HEK293 (cell line): ENCODE measurements around the gene ANAPC16.

Source experiments
- BCL11A ChIP-seq: fragments of 450-650 bp; formaldehyde crosslinking; IDR thresholded peaks from 2 replicates; pipeline ENCODE4 v1.5.1; 2016; ENCODE audit warnings: low read depth, missing biosample characterization, missing genetic modification characterization
- EGR2 ChIP-seq: fragments of 450-650 bp; formaldehyde crosslinking; IDR thresholded peaks from 2 replicates; pipeline ENCODE4 v1.5.1; 2016; ENCODE audit warnings: low read depth, missing biosample characterization, missing genetic modification characterization
- MEIS1 ChIP-seq: sonication (generic); formaldehyde crosslinking; IDR thresholded peaks from 2 replicates; pipeline ENCODE4 v1.8.1; 2022; ENCODE audit warnings: missing genetic modification reagents, mild to moderate bottlenecking, borderline replicate concordance
- SCRT1 ChIP-seq: fragments of 450-650 bp; formaldehyde crosslinking; IDR thresholded peaks from 2 replicates; pipeline ENCODE4 v1.5.1; 2016; ENCODE audit warnings: missing biosample characterization, missing genetic modification characterization, borderline replicate concordance
- ZBTB1 ChIP-seq: fragments of 450-650 bp; formaldehyde crosslinking; IDR thresholded peaks from 2 replicates; pipeline ENCODE4 v1.5.1; 2016; ENCODE audit warnings: missing biosample characterization, missing genetic modification characterization
- ZBTB7A ChIP-seq: fragments of 450-650 bp; formaldehyde crosslinking; IDR thresholded peaks from 2 replicates; pipeline ENCODE4 v1.5.1; 2016; ENCODE audit warnings: low read depth, missing biosample characterization, missing genetic modification characterization
- ZFHX2 ChIP-seq: fragments of 450-650 bp; formaldehyde crosslinking; conservative IDR thresholded peaks from 2 replicates; pipeline ENCODE4 v1.5.1; 2016; ENCODE audit warnings: missing biosample characterization, missing genetic modification characterization
- ZFP41 ChIP-seq: fragments of 450-650 bp; formaldehyde crosslinking; IDR thresholded peaks from 2 replicates; pipeline ENCODE4 v1.5.1; 2016; ENCODE audit warnings: missing biosample characterization, missing genetic modification characterization, borderline replicate concordance
- ZNF121 ChIP-seq: fragments of 450-650 bp; formaldehyde crosslinking; IDR thresholded peaks from 2 replicates; pipeline ENCODE4 v1.5.1; 2016; ENCODE audit warnings: missing biosample characterization, missing genetic modification characterization
- ZNF132 ChIP-seq: fragments of 450-650 bp; formaldehyde crosslinking; IDR thresholded peaks from 2 replicates; pipeline ENCODE4 v1.5.1; 2017; ENCODE audit warnings: missing biosample characterization, missing genetic modification characterization, borderline replicate concordance
- ZNF155 ChIP-seq: fragments of 450-650 bp; formaldehyde crosslinking; IDR thresholded peaks from 2 replicates; pipeline ENCODE4 v1.5.1; 2016; ENCODE audit warnings: missing biosample characterization, missing genetic modification characterization
- ZNF169 ChIP-seq: fragments of 450-650 bp; formaldehyde crosslinking; IDR thresholded peaks from 2 replicates; pipeline ENCODE4 v1.5.1; 2016; ENCODE audit warnings: missing biosample characterization, missing genetic modification characterization
- ZNF19 ChIP-seq: fragments of 450-650 bp; formaldehyde crosslinking; IDR thresholded peaks from 2 replicates; pipeline ENCODE4; 2016; ENCODE audit warnings: missing biosample characterization, missing genetic modification characterization, low read depth
- ZNF211 ChIP-seq: fragments of 450-650 bp; formaldehyde crosslinking; IDR thresholded peaks from 2 replicates; pipeline ENCODE4 v1.5.1; 2016; ENCODE audit warnings: low read depth, missing biosample characterization, missing genetic modification characterization
- ZNF23 ChIP-seq: fragments of 450-650 bp; formaldehyde crosslinking; IDR thresholded peaks from 2 replicates; pipeline ENCODE4 v1.5.1; 2016; ENCODE audit warnings: missing biosample characterization, missing genetic modification characterization, borderline replicate concordance
- ZNF239 ChIP-seq: fragments of 450-650 bp; formaldehyde crosslinking; IDR thresholded peaks from 2 replicates; pipeline ENCODE4 v1.5.1; 2016; ENCODE audit warnings: missing biosample characterization, missing genetic modification characterization
- ZNF335 ChIP-seq: fragments of 450-650 bp; formaldehyde crosslinking; conservative IDR thresholded peaks from 2 replicates; pipeline ENCODE4 v1.5.1; 2016; ENCODE audit warnings: missing biosample characterization, missing genetic modification characterization
- ZNF354C ChIP-seq: fragments of 450-650 bp; formaldehyde crosslinking; IDR thresholded peaks from 2 replicates; pipeline ENCODE4 v1.5.1; 2016; ENCODE audit warnings: missing biosample characterization, missing genetic modification characterization, low read depth, borderline replicate concordance
- ZNF391 ChIP-seq: fragments of 450-650 bp; formaldehyde crosslinking; IDR thresholded peaks from 2 replicates; pipeline ENCODE4 v1.5.1; 2016; ENCODE audit warnings: low read depth, missing biosample characterization, missing genetic modification characterization, borderline replicate concordance
- ZNF404 ChIP-seq: fragments of 450-650 bp; formaldehyde crosslinking; IDR thresholded peaks from 2 replicates; pipeline ENCODE4 v1.5.1; 2017; ENCODE audit warnings: missing biosample characterization, missing genetic modification characterization
- ZNF473 ChIP-seq: fragments of 450-650 bp; formaldehyde crosslinking; IDR thresholded peaks from 2 replicates; pipeline ENCODE4 v1.5.1; 2017; ENCODE audit warnings: missing biosample characterization, missing genetic modification characterization
- ZNF549 ChIP-seq: fragments of 450-650 bp; IDR thresholded peaks from 2 replicates; pipeline ENCODE4 v1.5.1; 2018; ENCODE audit warnings: missing biosample characterization, missing genetic modification characterization, mild to moderate bottlenecking, inconsistent platforms, moderate library complexity
- ZNF658 ChIP-seq: fragments of 450-650 bp; formaldehyde crosslinking; IDR thresholded peaks from 2 replicates; pipeline ENCODE4; 2016; ENCODE audit warnings: missing biosample characterization, missing genetic modification characterization
- ZNF670 ChIP-seq: fragments of 450-650 bp; formaldehyde crosslinking; IDR thresholded peaks from 2 replicates; pipeline ENCODE4 v1.5.1; 2016; ENCODE audit warnings: missing biosample characterization, missing genetic modification characterization, low read depth
- ZNF843 ChIP-seq: fragments of 450-650 bp; formaldehyde crosslinking; IDR thresholded peaks from 2 replicates; pipeline ENCODE4 v1.5.1; 2016; ENCODE audit warnings: missing biosample characterization, missing genetic modification characterization
- ZSCAN23 ChIP-seq: fragments of 450-650 bp; formaldehyde crosslinking; IDR thresholded peaks from 2 replicates; pipeline ENCODE4 v1.5.1; 2016; ENCODE audit warnings: missing biosample characterization, missing genetic modification characterization
- TF ChIP-seq, protein P1 (sequence below): fragments of 450-650 bp; formaldehyde crosslinking; IDR thresholded peaks from 2 replicates; pipeline ENCODE4 v1.5.1; 2016; ENCODE audit warnings: missing biosample characterization, missing genetic modification characterization
- TF ChIP-seq, protein P2 (sequence below): fragments of 450-650 bp; formaldehyde crosslinking; IDR thresholded peaks from 2 replicates; pipeline ENCODE4 v1.5.1; 2016; ENCODE audit warnings: missing biosample characterization, missing genetic modification characterization
- TF ChIP-seq, protein P3 (sequence below): fragments of 450-650 bp; formaldehyde crosslinking; IDR thresholded peaks from 2 replicates; pipeline ENCODE4 v1.5.1; 2016; ENCODE audit warnings: missing biosample characterization, missing genetic modification characterization
- TF ChIP-seq, protein P4 (sequence below): fragments of 450-650 bp; formaldehyde crosslinking; IDR thresholded peaks from 2 replicates; pipeline ENCODE4 v1.5.1; 2016; ENCODE audit warnings: missing biosample characterization, missing genetic modification characterization
- TF ChIP-seq, protein P5 (sequence below): fragments of 450-650 bp; formaldehyde crosslinking; IDR thresholded peaks from 2 replicates; pipeline ENCODE4 v1.5.1; 2017; ENCODE audit warnings: missing biosample characterization, mild to moderate bottlenecking, missing genetic modification characterization, moderate library complexity

The ANAPC16 gene

DNA sequence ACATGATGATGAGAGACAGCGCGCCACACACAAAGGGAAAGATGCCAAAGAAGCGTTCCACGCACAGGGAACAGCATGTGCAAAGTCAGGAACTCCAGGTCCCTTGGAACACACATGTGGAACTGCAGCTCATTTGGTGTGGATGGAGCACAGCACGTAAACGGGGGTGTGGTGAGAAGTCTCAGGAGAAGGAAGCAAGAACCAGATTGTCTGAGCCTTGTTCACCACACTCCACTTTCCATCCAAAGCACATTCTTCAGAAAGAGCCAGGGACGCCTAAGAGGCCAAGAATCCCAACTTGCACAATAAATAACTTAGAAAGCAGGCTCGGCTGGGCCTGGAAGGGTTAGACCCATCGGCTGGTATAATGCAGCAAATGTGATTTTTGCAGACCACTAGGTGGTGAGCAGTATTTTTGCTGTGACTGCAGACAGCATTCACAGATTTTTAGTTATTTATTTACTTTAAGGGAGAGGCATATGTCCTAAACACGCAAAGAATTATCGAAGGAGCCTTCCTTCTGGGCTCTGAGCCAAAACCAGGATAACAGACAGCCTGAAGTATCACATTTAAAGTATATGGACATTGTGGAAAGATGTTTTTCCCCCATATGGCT lies 28.1 kb downstream of the ANAPC16 start (continued):
- TF ChIP-seq, protein P1, sequence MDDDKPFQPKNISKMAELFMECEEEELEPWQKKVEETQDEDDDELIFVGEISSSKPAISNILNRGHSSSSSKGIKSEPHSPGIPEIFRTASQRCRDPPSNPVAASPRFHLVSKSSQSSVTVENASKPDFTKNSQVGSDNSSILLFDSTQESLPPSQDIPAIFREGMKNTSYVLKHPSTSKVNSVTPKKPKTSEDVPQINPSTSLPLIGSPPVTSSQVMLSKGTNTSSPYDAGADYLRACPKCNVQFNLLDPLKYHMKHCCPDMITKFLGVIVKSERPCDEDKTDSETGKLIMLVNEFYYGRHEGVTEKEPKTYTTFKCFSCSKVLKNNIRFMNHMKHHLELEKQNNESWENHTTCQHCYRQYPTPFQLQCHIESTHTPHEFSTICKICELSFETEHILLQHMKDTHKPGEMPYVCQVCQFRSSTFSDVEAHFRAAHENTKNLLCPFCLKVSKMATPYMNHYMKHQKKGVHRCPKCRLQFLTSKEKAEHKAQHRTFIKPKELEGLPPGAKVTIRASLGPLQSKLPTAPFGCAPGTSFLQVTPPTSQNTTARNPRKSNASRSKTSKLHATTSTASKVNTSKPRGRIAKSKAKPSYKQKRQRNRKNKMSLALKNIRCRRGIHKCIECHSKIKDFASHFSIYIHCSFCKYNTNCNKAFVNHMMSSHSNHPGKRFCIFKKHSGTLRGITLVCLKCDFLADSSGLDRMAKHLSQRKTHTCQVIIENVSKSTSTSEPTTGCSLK = no peak
- no peak for TF ChIP-seq ZNF132 (tag by site-specific recombination)
- TF ChIP-seq ZNF155 = no peak
- TF ChIP-seq ZNF549 (tag by site-specific recombination) = no peak
- TF ChIP-seq SCRT1 (tag by site-specific recombination) = no peak
- TF ChIP-seq ZNF670 (tag by site-specific recombination) = no peak
- TF ChIP-seq ZFHX2 = no peak
- TF ChIP-seq, protein P2, sequence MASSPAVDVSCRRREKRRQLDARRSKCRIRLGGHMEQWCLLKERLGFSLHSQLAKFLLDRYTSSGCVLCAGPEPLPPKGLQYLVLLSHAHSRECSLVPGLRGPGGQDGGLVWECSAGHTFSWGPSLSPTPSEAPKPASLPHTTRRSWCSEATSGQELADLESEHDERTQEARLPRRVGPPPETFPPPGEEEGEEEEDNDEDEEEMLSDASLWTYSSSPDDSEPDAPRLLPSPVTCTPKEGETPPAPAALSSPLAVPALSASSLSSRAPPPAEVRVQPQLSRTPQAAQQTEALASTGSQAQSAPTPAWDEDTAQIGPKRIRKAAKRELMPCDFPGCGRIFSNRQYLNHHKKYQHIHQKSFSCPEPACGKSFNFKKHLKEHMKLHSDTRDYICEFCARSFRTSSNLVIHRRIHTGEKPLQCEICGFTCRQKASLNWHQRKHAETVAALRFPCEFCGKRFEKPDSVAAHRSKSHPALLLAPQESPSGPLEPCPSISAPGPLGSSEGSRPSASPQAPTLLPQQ (tag by site-specific recombination) = 0 out of 2 replicates have a peak, but pooled peaks have one; percentile 27
- no peak for TF ChIP-seq ZNF121 (tag by site-specific recombination)
- TF ChIP-seq ZNF404 (tag by site-specific recombination) = no peak
- no peak for TF ChIP-seq ZSCAN23 (tag by site-specific recombination)
- TF ChIP-seq, protein P3, sequence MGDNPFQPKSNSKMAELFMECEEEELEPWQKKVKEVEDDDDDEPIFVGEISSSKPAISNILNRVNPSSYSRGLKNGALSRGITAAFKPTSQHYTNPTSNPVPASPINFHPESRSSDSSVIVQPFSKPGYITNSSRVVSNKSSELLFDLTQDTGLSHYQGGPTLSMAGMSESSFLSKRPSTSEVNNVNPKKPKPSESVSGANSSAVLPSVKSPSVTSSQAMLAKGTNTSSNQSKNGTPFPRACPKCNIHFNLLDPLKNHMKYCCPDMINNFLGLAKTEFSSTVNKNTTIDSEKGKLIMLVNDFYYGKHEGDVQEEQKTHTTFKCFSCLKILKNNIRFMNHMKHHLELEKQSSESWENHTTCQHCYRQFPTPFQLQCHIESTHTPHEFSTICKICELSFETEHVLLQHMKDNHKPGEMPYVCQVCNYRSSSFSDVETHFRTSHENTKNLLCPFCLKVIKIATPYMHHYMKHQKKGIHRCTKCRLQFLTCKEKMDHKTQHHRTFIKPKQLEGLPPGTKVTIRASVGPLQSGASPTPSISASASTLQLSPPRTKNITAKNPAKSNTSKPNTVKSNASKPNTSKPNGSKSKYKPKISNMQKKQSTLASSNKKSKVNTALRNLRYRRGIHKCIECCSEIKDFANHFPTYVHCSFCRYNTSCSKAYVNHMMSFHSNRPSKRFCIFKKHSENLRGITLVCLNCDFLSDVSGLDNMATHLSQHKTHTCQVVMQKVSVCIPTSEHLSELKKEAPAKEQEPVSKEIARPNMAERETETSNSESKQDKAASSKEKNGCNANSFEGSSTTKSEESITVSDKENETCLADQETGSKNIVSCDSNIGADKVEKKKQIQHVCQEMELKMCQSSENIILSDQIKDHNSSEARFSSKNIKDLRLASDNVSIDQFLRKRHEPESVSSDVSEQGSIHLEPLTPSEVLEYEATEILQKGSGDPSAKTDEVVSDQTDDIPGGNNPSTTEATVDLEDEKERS = no peak
- no peak for TF ChIP-seq ZBTB1
- TF ChIP-seq ZNF211 (tag by site-specific recombination) = no peak
- TF ChIP-seq, protein P4, sequence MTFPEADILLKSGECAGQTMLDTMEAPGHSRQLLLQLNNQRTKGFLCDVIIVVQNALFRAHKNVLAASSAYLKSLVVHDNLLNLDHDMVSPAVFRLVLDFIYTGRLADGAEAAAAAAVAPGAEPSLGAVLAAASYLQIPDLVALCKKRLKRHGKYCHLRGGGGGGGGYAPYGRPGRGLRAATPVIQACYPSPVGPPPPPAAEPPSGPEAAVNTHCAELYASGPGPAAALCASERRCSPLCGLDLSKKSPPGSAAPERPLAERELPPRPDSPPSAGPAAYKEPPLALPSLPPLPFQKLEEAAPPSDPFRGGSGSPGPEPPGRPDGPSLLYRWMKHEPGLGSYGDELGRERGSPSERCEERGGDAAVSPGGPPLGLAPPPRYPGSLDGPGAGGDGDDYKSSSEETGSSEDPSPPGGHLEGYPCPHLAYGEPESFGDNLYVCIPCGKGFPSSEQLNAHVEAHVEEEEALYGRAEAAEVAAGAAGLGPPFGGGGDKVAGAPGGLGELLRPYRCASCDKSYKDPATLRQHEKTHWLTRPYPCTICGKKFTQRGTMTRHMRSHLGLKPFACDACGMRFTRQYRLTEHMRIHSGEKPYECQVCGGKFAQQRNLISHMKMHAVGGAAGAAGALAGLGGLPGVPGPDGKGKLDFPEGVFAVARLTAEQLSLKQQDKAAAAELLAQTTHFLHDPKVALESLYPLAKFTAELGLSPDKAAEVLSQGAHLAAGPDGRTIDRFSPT (tag by site-specific recombination) = no peak
- TF ChIP-seq ZBTB7A (tag by site-specific recombination) = 0 out of 2 replicates have a peak, but pooled peaks have one; percentile 38
- TF ChIP-seq ZFP41 (tag by site-specific recombination) = no peak
- TF ChIP-seq ZNF354C (tag by site-specific recombination) = no peak
- no peak for TF ChIP-seq ZNF239
- TF ChIP-seq, protein P5, sequence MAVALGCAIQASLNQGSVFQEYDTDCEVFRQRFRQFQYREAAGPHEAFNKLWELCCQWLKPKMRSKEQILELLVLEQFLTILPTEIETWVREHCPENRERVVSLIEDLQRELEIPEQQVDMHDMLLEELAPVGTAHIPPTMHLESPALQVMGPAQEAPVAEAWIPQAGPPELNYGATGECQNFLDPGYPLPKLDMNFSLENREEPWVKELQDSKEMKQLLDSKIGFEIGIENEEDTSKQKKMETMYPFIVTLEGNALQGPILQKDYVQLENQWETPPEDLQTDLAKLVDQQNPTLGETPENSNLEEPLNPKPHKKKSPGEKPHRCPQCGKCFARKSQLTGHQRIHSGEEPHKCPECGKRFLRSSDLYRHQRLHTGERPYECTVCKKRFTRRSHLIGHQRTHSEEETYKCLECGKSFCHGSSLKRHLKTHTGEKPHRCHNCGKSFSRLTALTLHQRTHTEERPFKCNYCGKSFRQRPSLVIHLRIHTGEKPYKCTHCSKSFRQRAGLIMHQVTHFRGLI (tag by site-specific recombination) = no peak
- TF ChIP-seq ZNF473 (tag by site-specific recombination) = no peak
- no peak for TF ChIP-seq ZNF23 (tag by site-specific recombination)
- TF ChIP-seq ZNF19 (tag by site-specific recombination) = no peak
- TF ChIP-seq BCL11A (tag by site-specific recombination) = no peak
- no peak for TF ChIP-seq ZNF658 (tag by site-specific recombination)
- no peak for TF ChIP-seq EGR2 (tag by site-specific recombination)
- TF ChIP-seq ZNF843 = no peak
- TF ChIP-seq ZNF335 (tag by site-specific recombination) = peak; percentile 33; the same call in 1 of the 2 replicates
- TF ChIP-seq ZNF169 (tag by site-specific recombination) = no peak
- TF ChIP-seq MEIS1 = no peak
- no peak for TF ChIP-seq ZNF391 (tag by site-specific recombination)
